ENCODE results near the gene GALK2. TPM values are rescaled to one million over a fixed set of nuclear protein-coding genes. Genes with fewer than 3 reads are reported as not detected.

Gene GALK2
- total RNA-seq, 2 donors from 2014 or later: 21.5 to 35.6 TPM

DNA sequence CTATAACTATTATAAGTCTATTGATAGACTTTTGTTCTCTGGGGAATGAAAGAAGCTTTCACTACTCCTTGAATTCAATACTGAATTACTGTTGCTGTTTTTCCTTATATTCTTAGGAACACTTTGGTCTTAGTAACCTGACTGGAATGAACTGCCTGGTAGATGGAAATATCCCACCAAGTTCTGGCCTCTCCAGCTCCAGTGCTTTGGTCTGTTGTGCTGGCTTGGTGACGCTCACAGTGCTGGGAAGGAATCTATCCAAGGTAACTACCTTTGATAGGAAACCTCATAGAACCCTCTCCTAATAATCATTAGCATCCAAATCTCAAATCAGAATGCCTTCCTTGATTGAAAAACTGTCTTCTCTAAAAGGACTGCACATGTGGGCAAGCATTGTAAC, 69.1 kb downstream of the GALK2 start:
- ATAC-seq (no peak), DNase-seq (no peak)
- no peak overlapping the region for H3K27ac ChIP-seq
- peaks cover 9% of the 10 kb centered on the region for H3K4me1 ChIP-seq
- no peaks in the 10 kb centered on the region for H3K27me3 ChIP-seq
- no peaks in the 10 kb centered on the region for H3K9me3 ChIP-seq
- H3K36me3 ChIP-seq (replicated peaks in 1 of 2; ENCODE audit: insufficient read depth in 1 of 2, low read depth in 2 of 2): peaks cover 0 to 3% of the 10 kb centered on the region in 2 donors
- no peak for TF ChIP-seq POLR2A (IDR thresholded peaks at IDR 0.05)
- TF ChIP-seq, protein P1, sequence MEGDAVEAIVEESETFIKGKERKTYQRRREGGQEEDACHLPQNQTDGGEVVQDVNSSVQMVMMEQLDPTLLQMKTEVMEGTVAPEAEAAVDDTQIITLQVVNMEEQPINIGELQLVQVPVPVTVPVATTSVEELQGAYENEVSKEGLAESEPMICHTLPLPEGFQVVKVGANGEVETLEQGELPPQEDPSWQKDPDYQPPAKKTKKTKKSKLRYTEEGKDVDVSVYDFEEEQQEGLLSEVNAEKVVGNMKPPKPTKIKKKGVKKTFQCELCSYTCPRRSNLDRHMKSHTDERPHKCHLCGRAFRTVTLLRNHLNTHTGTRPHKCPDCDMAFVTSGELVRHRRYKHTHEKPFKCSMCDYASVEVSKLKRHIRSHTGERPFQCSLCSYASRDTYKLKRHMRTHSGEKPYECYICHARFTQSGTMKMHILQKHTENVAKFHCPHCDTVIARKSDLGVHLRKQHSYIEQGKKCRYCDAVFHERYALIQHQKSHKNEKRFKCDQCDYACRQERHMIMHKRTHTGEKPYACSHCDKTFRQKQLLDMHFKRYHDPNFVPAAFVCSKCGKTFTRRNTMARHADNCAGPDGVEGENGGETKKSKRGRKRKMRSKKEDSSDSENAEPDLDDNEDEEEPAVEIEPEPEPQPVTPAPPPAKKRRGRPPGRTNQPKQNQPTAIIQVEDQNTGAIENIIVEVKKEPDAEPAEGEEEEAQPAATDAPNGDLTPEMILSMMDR (IDR thresholded peaks at IDR 0.05): no peak
- intact Hi-C loops (cut with DNase I): no loop called here
- WGBS, 2 donors: 92 to 94% methylated on average over 1 of the region's 1 CpG
- no peak overlapping the region for H3K4me3 ChIP-seq

DNA sequence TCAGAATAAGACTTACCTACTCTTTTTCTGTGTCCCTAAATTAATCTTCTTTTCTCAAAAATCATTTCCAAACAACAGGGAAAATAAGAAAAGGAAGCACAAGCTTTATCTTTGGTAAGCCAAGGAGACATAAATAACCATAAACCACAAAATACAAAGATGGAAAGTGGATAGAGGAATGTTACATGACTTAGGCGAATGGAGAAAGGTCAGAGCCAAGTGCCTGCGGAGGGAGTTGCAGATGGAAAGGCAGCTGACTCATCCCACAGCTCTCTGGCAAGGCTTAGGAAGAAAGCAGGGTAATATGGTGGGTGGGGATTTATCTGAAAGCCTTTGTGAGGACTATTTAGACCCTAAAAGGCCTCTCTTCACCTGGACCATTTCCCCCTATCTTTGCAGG, 72.8 kb downstream of the GALK2 start:
- H3K27ac ChIP-seq: no peak overlapping the region

DNA sequence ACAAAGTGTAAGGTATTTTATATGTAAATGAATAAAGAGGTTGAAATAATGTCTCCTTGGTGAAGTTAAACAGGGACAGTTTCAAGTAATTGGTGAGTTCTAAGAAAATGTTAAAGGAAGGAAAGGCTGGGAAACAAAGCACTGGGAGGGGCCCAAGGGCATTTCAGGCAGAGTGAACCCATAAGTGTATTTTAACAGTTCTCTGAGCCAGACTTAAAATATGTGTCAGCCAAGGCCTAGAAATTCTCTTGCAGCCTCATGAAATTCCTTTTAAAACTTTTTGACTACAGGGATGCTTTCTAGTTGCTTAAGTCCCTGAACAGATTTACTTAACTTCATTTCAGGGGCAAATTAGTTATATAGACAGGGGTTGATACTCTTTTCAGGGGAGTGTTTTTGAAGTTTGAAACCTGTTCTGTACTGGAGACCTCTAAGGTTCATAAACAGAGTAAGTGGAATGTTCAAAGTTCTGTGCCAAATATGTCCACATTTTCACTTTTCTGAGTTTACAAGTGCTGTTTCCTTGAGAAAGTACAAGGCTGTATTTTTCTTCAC, 77.6 kb downstream of the GALK2 start:
- Histone ChIP-seq H3K27ac (no peak overlapping the region), H3K4me1 (no peaks in the 10 kb centered on the region), H3K9me3 (no peaks in the 10 kb centered on the region), H3K36me3 (replicated peaks in 1 of 2; ENCODE audit: insufficient read depth in 1 of 2, low read depth in 2 of 2) (no peaks in the 10 kb centered on the region), H3K27me3 (no peaks in the 10 kb centered on the region), H3K4me3 (no peak overlapping the region)
- DNase-seq: no peak
- TF ChIP-seq POLR2A (IDR thresholded peaks at IDR 0.05): no peak
- TF ChIP-seq, protein P1 (IDR thresholded peaks at IDR 0.05): no peak
- ATAC-seq: no peak
- intact Hi-C loops (cut with DNase I): no loop called here

More for the DNA sequence above, 72.8 kb downstream of the GALK2 start:
- ATAC-seq (no peak), DNase-seq (no peak)
- peaks cover 0 to 3% of the 10 kb centered on the region in 2 donors for H3K36me3 ChIP-seq (replicated peaks in 1 of 2; ENCODE audit: insufficient read depth in 1 of 2, low read depth in 2 of 2)
- no peaks in the 10 kb centered on the region for H3K9me3 ChIP-seq
- 94 to 99% methylated on average over 2 of the region's 2 CpGs for WGBS, 2 donors
- H3K27me3 ChIP-seq: no peaks in the 10 kb centered on the region
- peaks cover 8% of the 10 kb centered on the region for H3K4me1 ChIP-seq
- intact Hi-C loops (cut with DNase I): no loop called here
- no peak overlapping the region for H3K4me3 ChIP-seq
- no peak for TF ChIP-seq POLR2A (IDR thresholded peaks at IDR 0.05)
- TF ChIP-seq, protein P1 (IDR thresholded peaks at IDR 0.05): no peak

DNA sequence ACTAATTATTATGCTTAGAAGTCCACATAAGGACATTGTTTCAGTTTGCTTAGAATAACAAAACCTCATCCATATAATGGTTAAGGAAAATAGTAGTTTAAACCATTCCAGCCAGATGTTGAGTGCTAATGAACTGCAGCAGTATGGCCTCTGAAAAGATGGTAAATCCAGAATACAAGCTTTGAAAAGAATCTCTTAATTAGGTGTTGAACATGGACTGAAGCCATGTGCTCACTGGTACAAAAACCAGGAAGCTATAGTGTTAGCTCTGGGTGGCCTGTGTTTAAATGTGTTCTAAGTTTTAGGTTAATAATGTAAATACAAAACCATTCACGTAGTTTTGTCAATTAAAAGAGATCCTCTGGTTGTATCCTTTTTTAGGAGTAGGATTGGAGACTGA, 78.2 kb downstream of the GALK2 start:
- 94 to 97% methylated on average over 1 of the region's 1 CpG for whole genome bisulfite sequencing, 2 donors
- DNase-seq (no peak), ATAC-seq (no peak)
- intact Hi-C loops (cut with DNase I): no loop called here
- no peaks in the 10 kb centered on the region for H3K9me3 ChIP-seq
- no peak overlapping the region for H3K4me3 ChIP-seq
- no peak for TF ChIP-seq POLR2A (IDR thresholded peaks at IDR 0.05)
- TF ChIP-seq, protein P1 (IDR thresholded peaks at IDR 0.05): no peak
- no peaks in the 10 kb centered on the region for H3K4me1 ChIP-seq
- no peak overlapping the region for H3K27ac ChIP-seq
- no peaks in the 10 kb centered on the region for H3K36me3 ChIP-seq (replicated peaks in 1 of 2; ENCODE audit: insufficient read depth in 1 of 2, low read depth in 2 of 2)
- H3K27me3 ChIP-seq: no peaks in the 10 kb centered on the region

All from body of pancreas (tissue), 4 donors.